Measurements from ENCODE around the gene PAX7. TPM values are rescaled to one million over a fixed set of nuclear protein-coding genes. Genes with fewer than 3 reads are reported as not detected.
A peak's percentile ranks its signal among the peaks of the same experiment; 100 is the strongest.
"Not testable (repeated sequence)": the region's sequence is repeated elsewhere in the genome, so short reads cannot be mapped to it uniquely, and the experiment has no call there.

The PAX7 gene
- total and polyA plus RNA-seq, 7 donors, result 1.7 to 11.7 (median 3.3) TPM

DNA sequence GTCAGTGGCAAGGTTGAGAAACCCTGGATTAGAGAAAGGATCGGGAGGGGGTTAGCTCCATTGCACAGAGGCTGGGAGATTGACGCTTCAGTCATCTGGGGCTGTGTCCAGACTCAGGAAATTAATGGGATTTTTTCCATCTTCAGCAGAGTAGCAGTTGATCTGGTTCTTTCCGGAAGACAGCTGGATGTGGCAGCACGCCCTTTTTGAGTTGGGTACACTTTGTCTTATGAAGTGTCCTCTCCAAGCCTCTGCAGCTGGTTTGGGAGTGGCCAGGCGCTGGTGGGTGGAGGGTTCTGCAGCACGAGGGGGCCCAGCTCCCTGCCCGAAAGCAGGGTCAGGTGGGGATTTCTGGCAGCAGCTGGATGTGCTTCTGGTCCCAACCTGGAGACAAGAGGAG is 133.7 kb downstream of the PAX7 start:
- no peak overlapping the region for H3K27ac ChIP-seq
- no peaks in the 10 kb centered on the region for H3K4me1 ChIP-seq
- no peaks in the 10 kb centered on the region for H3K9me3 ChIP-seq
- ATAC-seq, result peak; percentile 19 to 75 (median 68)
- H3K27me3 ChIP-seq (ENCODE audit: insufficient read depth in 3 of 3, low read length in 2 of 3), result peaks cover 0 to 44% (median 8%) of the 10 kb centered on the region in 3 donors
- H3K36me3 ChIP-seq (ENCODE audit: insufficient read depth in 1 of 2, low read depth in 1 of 2), result no peaks in the 10 kb centered on the region
- H3K4me3 ChIP-seq, result no peak overlapping the region
- intact Hi-C loops (cut with DNase I), result no loop called here
- TF ChIP-seq, protein P1, sequence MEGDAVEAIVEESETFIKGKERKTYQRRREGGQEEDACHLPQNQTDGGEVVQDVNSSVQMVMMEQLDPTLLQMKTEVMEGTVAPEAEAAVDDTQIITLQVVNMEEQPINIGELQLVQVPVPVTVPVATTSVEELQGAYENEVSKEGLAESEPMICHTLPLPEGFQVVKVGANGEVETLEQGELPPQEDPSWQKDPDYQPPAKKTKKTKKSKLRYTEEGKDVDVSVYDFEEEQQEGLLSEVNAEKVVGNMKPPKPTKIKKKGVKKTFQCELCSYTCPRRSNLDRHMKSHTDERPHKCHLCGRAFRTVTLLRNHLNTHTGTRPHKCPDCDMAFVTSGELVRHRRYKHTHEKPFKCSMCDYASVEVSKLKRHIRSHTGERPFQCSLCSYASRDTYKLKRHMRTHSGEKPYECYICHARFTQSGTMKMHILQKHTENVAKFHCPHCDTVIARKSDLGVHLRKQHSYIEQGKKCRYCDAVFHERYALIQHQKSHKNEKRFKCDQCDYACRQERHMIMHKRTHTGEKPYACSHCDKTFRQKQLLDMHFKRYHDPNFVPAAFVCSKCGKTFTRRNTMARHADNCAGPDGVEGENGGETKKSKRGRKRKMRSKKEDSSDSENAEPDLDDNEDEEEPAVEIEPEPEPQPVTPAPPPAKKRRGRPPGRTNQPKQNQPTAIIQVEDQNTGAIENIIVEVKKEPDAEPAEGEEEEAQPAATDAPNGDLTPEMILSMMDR (IDR thresholded peaks at IDR 0.05), result no peak
- peak in 1 of 2 donors; percentile 83 for DNase-seq
- WGBS, 3 donors, result 16 to 29% (median 19%) methylated on average over 7 of the region's 7 CpGs

DNA sequence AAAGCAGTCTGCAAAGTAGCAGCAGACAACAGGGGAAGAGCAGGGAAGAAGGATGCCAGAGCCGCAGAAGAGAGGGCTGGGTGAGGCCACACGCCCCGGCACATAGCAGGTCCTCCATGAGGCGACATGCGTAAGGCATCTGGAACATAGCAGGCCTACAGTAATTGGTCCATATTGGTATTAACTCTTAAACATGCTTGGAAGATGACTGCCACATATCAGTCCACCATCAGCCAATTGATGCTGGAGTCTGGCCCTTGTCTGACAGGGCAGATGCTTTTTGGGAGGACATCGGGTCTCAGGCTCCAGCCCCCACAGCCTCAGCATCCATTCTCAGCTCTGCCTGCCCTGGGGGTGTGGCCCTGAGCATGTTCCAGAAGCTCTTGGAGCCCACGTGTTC is 135.1 kb downstream of the PAX7 start:
- WGBS, 3 donors, result 67 to 83% (median 72%) methylated on average over 7 of the region's 7 CpGs
- H3K27me3 ChIP-seq (ENCODE audit: insufficient read depth in 3 of 3, low read length in 2 of 3), result peaks cover 0 to 54% (median 8%) of the 10 kb centered on the region in 3 donors

DNA sequence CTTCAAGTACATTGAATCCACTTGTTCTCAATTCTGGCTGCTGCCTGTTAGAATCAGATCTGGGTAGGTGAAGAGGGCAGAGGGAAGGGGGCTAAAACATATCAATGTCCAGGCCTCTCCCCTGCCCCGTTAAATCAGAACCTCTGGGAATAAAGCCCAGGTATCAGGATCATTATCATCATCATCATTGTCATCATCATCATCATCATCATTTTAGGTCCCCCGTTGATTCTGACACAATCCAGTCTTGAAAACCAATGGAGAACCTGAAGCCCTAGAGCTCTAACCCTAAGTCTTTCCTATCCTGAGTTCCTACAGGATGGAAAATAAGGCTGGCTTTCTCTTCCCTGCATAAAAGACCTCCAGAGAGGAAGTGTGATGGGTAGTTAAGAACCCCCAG is 135.7 kb downstream of the PAX7 start:
- H3K27me3 ChIP-seq (ENCODE audit: insufficient read depth in 3 of 3, low read length in 2 of 3), result peaks cover 0 to 54% (median 8%) of the 10 kb centered on the region in 3 donors
- TF ChIP-seq, protein P1 (IDR thresholded peaks at IDR 0.05), result no peak
- intact Hi-C loops (cut with DNase I), result no loop called here
- 88 to 89% (median 89%) methylated on average over 2 of the region's 2 CpGs for WGBS, 3 donors
- no peaks in the 10 kb centered on the region for H3K4me1 ChIP-seq
- no peak for ATAC-seq
- no peaks in the 10 kb centered on the region for H3K9me3 ChIP-seq
- no peak overlapping the region for H3K4me3 ChIP-seq
- no peak for DNase-seq
- no peak overlapping the region for H3K27ac ChIP-seq
- H3K36me3 ChIP-seq (ENCODE audit: insufficient read depth in 1 of 2, low read depth in 1 of 2), result no peaks in the 10 kb centered on the region

More for the DNA sequence above, 135.1 kb downstream of the PAX7 start:
- Histone ChIP-seq H3K27ac (no peak overlapping the region), H3K9me3 (no peaks in the 10 kb centered on the region), H3K4me3 (no peak overlapping the region), H3K4me1 (no peaks in the 10 kb centered on the region), H3K36me3 (ENCODE audit: insufficient read depth in 1 of 2, low read depth in 1 of 2) (no peaks in the 10 kb centered on the region)
- intact Hi-C loops (cut with DNase I), result no loop called here
- ATAC-seq, result no peak
- TF ChIP-seq, protein P1 (IDR thresholded peaks at IDR 0.05), result no peak
- no peak for DNase-seq

DNA sequence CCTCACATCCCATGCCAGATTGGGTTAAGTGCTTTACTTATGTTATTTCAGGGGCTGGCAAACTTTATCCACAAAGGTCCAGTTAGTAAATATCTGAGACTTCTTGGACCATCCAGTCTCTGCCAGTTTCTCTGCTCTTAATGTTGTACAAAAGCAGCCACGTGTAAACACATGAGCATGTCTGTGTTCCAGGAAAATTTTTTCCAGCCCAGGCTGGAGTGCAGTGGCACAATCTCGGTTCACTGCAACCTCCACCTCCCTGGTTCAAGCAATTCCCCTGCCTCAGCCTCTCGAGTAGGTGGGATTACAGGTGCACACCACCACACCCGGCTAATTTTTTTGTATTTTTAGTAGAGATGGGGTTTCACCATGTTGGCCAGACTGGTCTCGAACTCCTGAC is 136.9 kb downstream of the PAX7 start:
- H3K4me3 ChIP-seq; H3K4me1 ChIP-seq; ATAC-seq; H3K27ac ChIP-seq; H3K9me3 ChIP-seq; H3K36me3 ChIP-seq (ENCODE audit: insufficient read depth in 1 of 2, low read depth in 1 of 2); DNase-seq; intact Hi-C loops (cut with DNase I): not testable (repeated sequence)
- peaks cover 0 to 55% (median 5%) of the 10 kb centered on the region in 3 donors for H3K27me3 ChIP-seq (ENCODE audit: insufficient read depth in 3 of 3, low read length in 2 of 3)
- 48 to 58% (median 58%) methylated on average over 5 of the region's 5 CpGs for WGBS, 3 donors

DNA sequence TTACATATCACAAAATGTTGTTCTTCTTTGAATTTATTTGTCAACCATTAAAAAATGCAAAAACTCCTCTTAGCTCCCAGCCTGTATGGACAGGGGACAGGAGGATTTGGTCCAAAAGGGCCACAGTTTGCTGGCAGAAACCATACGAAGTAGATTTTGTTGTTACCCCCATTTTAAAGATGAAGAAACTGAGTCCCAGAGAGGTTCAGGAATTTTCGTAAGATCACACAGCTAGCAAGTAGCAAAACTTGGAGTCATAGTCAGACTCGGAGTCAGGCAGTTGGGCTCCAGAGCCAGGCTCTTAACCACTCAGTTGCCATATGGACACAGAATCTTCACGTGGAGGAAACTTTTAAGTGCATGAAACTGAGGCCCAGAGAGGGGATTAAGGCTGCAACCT is 137.4 kb downstream of the PAX7 start:
- intact Hi-C loops (cut with DNase I), result no loop called here
- Histone ChIP-seq H3K27ac (no peak overlapping the region), H3K9me3 (no peaks in the 10 kb centered on the region), H3K36me3 (ENCODE audit: insufficient read depth in 1 of 2, low read depth in 1 of 2) (no peaks in the 10 kb centered on the region), H3K4me3 (no peak overlapping the region), H3K4me1 (no peaks in the 10 kb centered on the region), H3K27me3 (ENCODE audit: insufficient read depth in 3 of 3, low read length in 2 of 3) (peaks cover 0 to 57% (median 5%) of the 10 kb centered on the region in 3 donors)
- ATAC-seq, result no peak
- TF ChIP-seq, protein P1 (IDR thresholded peaks at IDR 0.05), result no peak
- 65 to 80% (median 77%) methylated on average over 4 of the region's 4 CpGs for WGBS, 3 donors
- DNase-seq, result no peak

Measured in psoas muscle (tissue), 8 donors.